PFSK-1 (cell line): ENCODE data around the gene HTR3E.

ENCODE experiments used
- FOXP2 ChIP-seq: optimal IDR thresholded peaks from 2 replicates; pipeline ENCODE3; 2011; ENCODE audit warnings: borderline replicate concordance, control low read depth, inconsistent platforms; ENCODE audit not compliant: insufficient read depth; ENCODE audit errors: extremely low read length, extremely low read depth
- POLR2AphosphoS5 ChIP-seq: IDR thresholded peaks from 2 replicates; pipeline ENCODE4 v1.6.1; 2012; ENCODE audit warnings: low read depth, mild to moderate bottlenecking, control low read depth, low read length, moderate library complexity
- REST ChIP-seq, 2 experiments: IDR thresholded peaks; 2 replicates each; pipeline versions ENCODE4 v1.6.1 to v1.8.0; 2011 to 2012; ENCODE audit warnings: low read depth in 2 of 2, low read length in 2 of 2, control low read depth in 1 of 2, inconsistent platforms in 1 of 2, mild to moderate bottlenecking in 1 of 2, moderate library complexity in 1 of 2; ENCODE audit not compliant: insufficient read depth in 1 of 2
- SIN3A ChIP-seq: IDR thresholded peaks from 2 replicates; pipeline ENCODE4 v1.6.1; 2012; ENCODE audit warnings: mild to moderate bottlenecking, low read length, moderate library complexity, borderline replicate concordance; ENCODE audit not compliant: insufficient read depth
- TAF1 ChIP-seq: IDR thresholded peaks from 2 replicates; pipeline ENCODE4 v1.6.1; 2012; ENCODE audit warnings: low read length, control low read depth, borderline replicate concordance; ENCODE audit not compliant: insufficient read depth

GRCh38 chr3:184117636-184118035, 20.8 kb downstream of the HTR3E start:
- no peak for TF ChIP-seq POLR2AphosphoS5
- no peak for TF ChIP-seq TAF1
- TF ChIP-seq SIN3A = no peak
- no peak for TF ChIP-seq REST (IDR thresholded peaks at IDR 0.05; ENCODE audit: insufficient read depth in 1 of 2, low read depth in 2 of 2, low read length in 2 of 2)
- no peak for TF ChIP-seq FOXP2
